ENCODE data around the gene EPHB1. TPM values are rescaled to one million over a fixed set of nuclear protein-coding genes. Genes with fewer than 3 reads are reported as not detected.

The EPHB1 gene
- total RNA-seq, 1 experiment from 2014 or later, result 0.86 TPM

GRCh38 chr3:134898181-134898754 is 103.2 kb downstream of the EPHB1 start:
- H3K27me3 ChIP-seq (ENCODE audit: insufficient read depth, low read length), result peaks cover 34% of the 10 kb centered on the region
- ChIA-PET CTCF (no interaction called here), RAD21 (ENCODE audit: low non-redundant PET in 1 of 2, low total read pairs in 2 of 2, uncharacterized antibody in 2 of 2, unreplicated experiment in 2 of 2) (no interaction called here), POLR2A (no interaction called here)
- H2AFZ ChIP-seq (ENCODE audit: low read depth, low read length, poor library complexity, severe bottlenecking), result no peak overlapping the region
- H3K9ac ChIP-seq (ENCODE audit: low read length), result no peak overlapping the region
- no TSS peak for BruUV-seq (replicated peaks)
- DNase-seq (ENCODE audit: low read depth, low spot score), result no peak
- H3K4me1 ChIP-seq (ENCODE audit: control insufficient read depth in 1 of 2, insufficient read depth in 2 of 2, low read length in 2 of 2), result no peaks in the 10 kb centered on the region
- H3K9me2 ChIP-seq (ENCODE audit: insufficient read depth), result no peaks in the 10 kb centered on the region
- TF ChIP-seq CEBPB (IDR thresholded peaks at IDR 0.05; ENCODE audit: low read depth), result no peak
- TF ChIP-seq YY1 (IDR thresholded peaks at IDR 0.05; ENCODE audit: extremely low read depth, insufficient replicate concordance, low read depth, low read length), result no peak
- no peak for TF ChIP-seq EGR1 (IDR thresholded peaks at IDR 0.05; ENCODE audit: low read depth)
- no peak for TF ChIP-seq ELF1 (IDR thresholded peaks at IDR 0.05; ENCODE audit: borderline replicate concordance, low read depth)
- no peak for TF ChIP-seq SIN3A (IDR thresholded peaks at IDR 0.05; ENCODE audit: low read depth)
- TF ChIP-seq RAD21 (IDR thresholded peaks at IDR 0.05; ENCODE audit: low read depth), result no peak
- TF ChIP-seq MAX (IDR thresholded peaks at IDR 0.05), result no peak
- no peak for TF ChIP-seq SRF (IDR thresholded peaks at IDR 0.05; ENCODE audit: low read depth)
- no peak for TF ChIP-seq CTCF (IDR thresholded peaks at IDR 0.05 in 2 of 3, conservative IDR thresholded peaks at IDR 0.05 in 1 of 3; ENCODE audit: borderline replicate concordance in 1 of 3, insufficient read depth in 1 of 3, low read depth in 2 of 3, low read length in 2 of 3)
- TF ChIP-seq CBX3 (IDR thresholded peaks at IDR 0.05; ENCODE audit: low read depth), result no peak
- no peak for TF ChIP-seq ZNF274 (IDR thresholded peaks at IDR 0.05; ENCODE audit: low read depth, low read length)
- TF ChIP-seq POLR2AphosphoS5 (IDR thresholded peaks at IDR 0.05; ENCODE audit: low read depth, low read length), result no peak
- no peak for TF ChIP-seq ZBTB33 (IDR thresholded peaks at IDR 0.05; ENCODE audit: extremely low read depth, insufficient replicate concordance, low read length)
- TF ChIP-seq FOSL1 (IDR thresholded peaks at IDR 0.05; ENCODE audit: low read depth), result no peak
- no peak for TF ChIP-seq POLR2A (IDR thresholded peaks at IDR 0.05; ENCODE audit: borderline replicate concordance, extremely low read depth, insufficient read depth, insufficient read length)
- no peak for TF ChIP-seq ATF3 (IDR thresholded peaks at IDR 0.05)
- no peak for TF ChIP-seq ZFX (IDR thresholded peaks at IDR 0.05)
- TF ChIP-seq TCF7L2 (IDR thresholded peaks at IDR 0.05; ENCODE audit: borderline replicate concordance, extremely low read depth, insufficient read depth, insufficient read length), result no peak
- TF ChIP-seq EZH2phosphoT487 (IDR thresholded peaks at IDR 0.05; ENCODE audit: borderline replicate concordance), result no peak
- no peak overlapping the region for H3K4me3 ChIP-seq (replicated peaks in 1 of 2; ENCODE audit: low read depth in 1 of 2, low read length in 2 of 2)
- H3K36me3 ChIP-seq (ENCODE audit: control insufficient read depth in 1 of 2, insufficient read depth in 2 of 2, low read length in 2 of 2), result no peaks in the 10 kb centered on the region
- no peaks in the 10 kb centered on the region for H3K79me2 ChIP-seq (ENCODE audit: insufficient read depth, low read length)
- no peaks in the 10 kb centered on the region for H3K9me3 ChIP-seq (ENCODE audit: control insufficient read depth in 1 of 2, insufficient read depth in 1 of 2, low read depth in 1 of 2, low read length in 2 of 2)
- H4K20me1 ChIP-seq (ENCODE audit: insufficient read depth), result no peaks in the 10 kb centered on the region
- H3K27ac ChIP-seq (ENCODE audit: low read depth, low read length), result no peak overlapping the region
- no peak overlapping the region for H3K4me2 ChIP-seq (ENCODE audit: low read length)
- no peak for ATAC-seq
- intact Hi-C loops (cut with micrococcal nuclease), result no loop called here

Measured in HCT116 (cell line).